ENCODE data around the gene UBE2Q1. TPM values are rescaled to one million over a fixed set of nuclear protein-coding genes. Genes with fewer than 3 reads are reported as not detected.

The UBE2Q1 gene
- total and polyA plus RNA-seq, 2 of the 8 experiments (the other 6 are each of a cell fraction or from before 2014, with no cell fraction given), result 13.2 to 95.8 TPM

- DNase-seq (ENCODE audit: low read depth in 1 of 2, low spot score in 2 of 2) (peak in 1 of 2 experiments; percentile 48), FAIRE-seq (no peak)
- Histone ChIP-seq H3K27ac (ENCODE audit: low read depth, low read length) (no peak overlapping the region), H2BK12ac (ENCODE audit: low read depth, low read length) (no peak overlapping the region), H3K4me2 (ENCODE audit: insufficient read depth in 1 of 2, low read depth in 2 of 2, low read length in 2 of 2) (no peak overlapping the region), H2BK120ac (replicated peaks; ENCODE audit: low read depth, low read length) (no peak overlapping the region), H3K79me1 (ENCODE audit: low read depth, low read length) (no peaks in the 10 kb centered on the region), H3K9me3 (ENCODE audit: insufficient read depth in 2 of 2, low read depth in 1 of 2, low read length in 1 of 2) (no peaks in the 10 kb centered on the region), H2BK5ac (ENCODE audit: low read depth, low read length) (no peak overlapping the region; the same call in 1 of the 2 replicates), H3K79me2 (ENCODE audit: control insufficient read depth in 1 of 2, insufficient read depth in 2 of 2, low read length in 2 of 2) (no peaks in the 10 kb centered on the region), H3K4me1 (replicated peaks in 1 of 4; ENCODE audit: control insufficient read depth in 3 of 4, insufficient read depth in 4 of 4, low read length in 3 of 4) (peaks cover 0 to 12% (median 7%) of the 10 kb centered on the region in 4 experiments; a peak in 3 of 7 replicates), H2AFZ (ENCODE audit: low read length) (no peak overlapping the region), H4K8ac (ENCODE audit: extremely low read depth, insufficient read depth, low read length) (no peak overlapping the region), H3K14ac (ENCODE audit: insufficient read length) (no peak overlapping the region), H4K20me1 (replicated peaks in 1 of 2; ENCODE audit: control insufficient read depth in 1 of 2, insufficient read depth in 2 of 2, low read length in 2 of 2) (peaks cover 2 to 15% of the 10 kb centered on the region in 2 experiments), H4K5ac (ENCODE audit: insufficient read length, low read depth, low read length) (no peak overlapping the region), H3K23me2 (ENCODE audit: low read depth, low read length) (peaks cover 4% of the 10 kb centered on the region; the same call in 1 of the 2 replicates), H3K56ac (replicated peaks; ENCODE audit: insufficient read length, low read depth, low read length) (no peak overlapping the region), H3K9ac (replicated peaks in 1 of 4; ENCODE audit: extremely low read depth in 1 of 4, low read depth in 3 of 4, low read length in 3 of 4) (no peak overlapping the region), H3K4me3 (ENCODE audit: extremely low read depth in 1 of 4, insufficient read depth in 2 of 4, low read depth in 3 of 4, low read length in 4 of 4) (no peak overlapping the region), H2BK20ac (ENCODE audit: low read length) (no peak overlapping the region), H3K4ac (replicated peaks; ENCODE audit: insufficient read length, low read depth, low read length) (no peak overlapping the region), H3K18ac (ENCODE audit: extremely low read depth, low read length) (no peak overlapping the region), H3K27me3 (replicated peaks in 1 of 4; ENCODE audit: control insufficient read depth in 3 of 4, extremely low read depth in 1 of 4, insufficient read depth in 3 of 4, low read length in 3 of 4) (peaks cover 0 to 5% (median 0%) of the 10 kb centered on the region in 4 experiments; a peak in 1 of 7 replicates), H3K36me3 (ENCODE audit: control insufficient read depth in 2 of 4, insufficient read depth in 4 of 4, low read length in 3 of 4) (peaks cover 0 to 3% (median 0%) of the 10 kb centered on the region in 4 experiments; a peak in 2 of 8 replicates), H2BK15ac (ENCODE audit: low read length) (no peak overlapping the region), H4K91ac (replicated peaks; ENCODE audit: insufficient read length, low read length) (no peak overlapping the region), H2AK5ac (ENCODE audit: low read depth, low read length) (no peak overlapping the region), H3K23ac (ENCODE audit: insufficient read length) (no peak overlapping the region)
- ChIA-PET CTCF (ENCODE audit: partially characterized antibody) (interaction anchor here (1.0 to 2.1 kb wide), 11 partner anchors 9 to 478 kb away, joined by 3 to 13 read pairs (median 4); partner anchors contain the start of gene ADAR), POLR2A (ENCODE audit: partially characterized antibody) (interaction anchor here (0.6 to 5.0 kb wide), 6 partner anchors 18 to 294 kb away, joined by 3 to 23 read pairs (median 3); no protein-coding TSS in a partner anchor)
- WGBS, 2 experiments (ENCODE audit: extremely low coverage in 1 of 2, insufficient coverage in 1 of 2, insufficient read length in 1 of 2, insufficient replicate concordance in 2 of 2, low coverage in 1 of 2, low lambda C conversion rate in 2 of 2, missing lambda C conversion rate in 1 of 2), result 90% methylated on average over 10 of the region's 10 CpGs; no CpG with 5 or more reads in 1 of the 2 experiments
- TF ChIP-seq EGR1 (IDR thresholded peaks at IDR 0.05; ENCODE audit: borderline replicate concordance, low read depth, low read length) (no peak), RFX5 (IDR thresholded peaks at IDR 0.05; ENCODE audit: borderline replicate concordance, low read depth, low read length) (peak; percentile 86), POLR2A (IDR thresholded peaks at IDR 0.05; ENCODE audit: control extremely low read depth in 1 of 2, low read depth in 2 of 2, low read length in 2 of 2) (no peak), HDAC6 (IDR thresholded peaks at IDR 0.05; ENCODE audit: low read depth, low read length) (no peak), CBX5 (IDR thresholded peaks at IDR 0.05; ENCODE audit: low read depth, low read length) (no peak), KDM5A (IDR thresholded peaks at IDR 0.05; ENCODE audit: low read length) (no peak)
Observed at GRCh38 chr1:154572468-154573167, 14.2 kb upstream of the UBE2Q1 start.

Measured in H1 (cell line).